ENCODE data around the gene RASGRF2.

The RASGRF2 gene

GRCh38 chr5:80951366-80951765 is 8.8 kb upstream of the RASGRF2 start:
- DNase-seq (ENCODE audit: low spot score): no peak

GRCh38 chr5:80953587-80953986 is 6.6 kb upstream of the RASGRF2 start:
- DNase-seq (ENCODE audit: low spot score): no peak

GRCh38 chr5:80955082-80955590 is 5.0 kb upstream of the RASGRF2 start:
- DNase-seq (ENCODE audit: low spot score): no peak

- no peak for DNase-seq (ENCODE audit: low spot score)
These were observed 3.9 kb upstream of the RASGRF2 start for GRCh38 chr5:80956272-80956671.

- peak; percentile 23 for DNase-seq (ENCODE audit: low spot score)
These were observed 3.0 kb upstream of the RASGRF2 start for GRCh38 chr5:80957031-80957761.

GRCh38 chr5:80958616-80959015 is 1.5 kb upstream of the RASGRF2 start:
- no peak for DNase-seq (ENCODE audit: low spot score)

GRCh38 chr5:80959138-80959537 is 1.0 kb upstream of the RASGRF2 start:
- DNase-seq (ENCODE audit: low spot score): no peak

GRCh38 chr5:80960531-80961375 is 590 bp downstream of the RASGRF2 start:
- peak; percentile 40 for DNase-seq (ENCODE audit: low spot score)

- no peak for DNase-seq (ENCODE audit: low spot score)
These were observed 1.5 kb downstream of the RASGRF2 start for GRCh38 chr5:80961376-80962281.

- no peak for DNase-seq (ENCODE audit: low spot score)
These were observed 2.7 kb downstream of the RASGRF2 start for GRCh38 chr5:80962630-80963520.

- no peak for DNase-seq (ENCODE audit: low spot score)
These were observed 3.3 kb downstream of the RASGRF2 start for GRCh38 chr5:80963521-80963895.

- DNase-seq (ENCODE audit: low spot score): no peak
These were observed 3.9 kb downstream of the RASGRF2 start for GRCh38 chr5:80963966-80964481.

GRCh38 chr5:80964491-80964890 is 4.3 kb downstream of the RASGRF2 start:
- DNase-seq (ENCODE audit: low spot score): no peak

- DNase-seq (ENCODE audit: low spot score): no peak
These were observed 4.8 kb downstream of the RASGRF2 start for GRCh38 chr5:80964919-80965318.

- DNase-seq (ENCODE audit: low spot score): no peak
These were observed 7.5 kb downstream of the RASGRF2 start for GRCh38 chr5:80967500-80968181.

GRCh38 chr5:80973027-80973426 is 12.9 kb downstream of the RASGRF2 start:
- DNase-seq (ENCODE audit: low spot score): no peak

GRCh38 chr5:80975065-80975464 is 14.9 kb downstream of the RASGRF2 start:
- DNase-seq (ENCODE audit: low spot score): no peak

GRCh38 chr5:80976985-80977384 is 16.8 kb downstream of the RASGRF2 start:
- DNase-seq (ENCODE audit: low spot score): no peak

- DNase-seq (ENCODE audit: low spot score): no peak
These were observed 17.6 kb downstream of the RASGRF2 start for GRCh38 chr5:80977764-80978163.

GRCh38 chr5:80978772-80979317 is 18.7 kb downstream of the RASGRF2 start:
- no peak for DNase-seq (ENCODE audit: low spot score)
